ENCODE measurements around the gene HIVEP3.

Gene HIVEP3

GRCh38 chr1:41673378-41673777 lies 245.3 kb downstream of the HIVEP3 start:
- H3K4me3 ChIP-seq (ENCODE audit: low read depth, low read length): no peak overlapping the region
- DNase-seq (ENCODE audit: low read depth): no peak
- TF ChIP-seq MYC (IDR thresholded peaks at IDR 0.05; ENCODE audit: low read depth, low read length) (no peak), MAX (IDR thresholded peaks at IDR 0.05; ENCODE audit: low read depth, low read length) (no peak), POLR2A (IDR thresholded peaks at IDR 0.05; ENCODE audit: extremely low read depth, insufficient read length) (no peak), CTCF (IDR thresholded peaks at IDR 0.05; ENCODE audit: low read depth, low read length) (no peak)

- TF ChIP-seq POLR2A (IDR thresholded peaks at IDR 0.05; ENCODE audit: extremely low read depth, insufficient read length): no peak
- no peak for TF ChIP-seq MYC (IDR thresholded peaks at IDR 0.05; ENCODE audit: low read depth, low read length)
- TF ChIP-seq MAX (IDR thresholded peaks at IDR 0.05; ENCODE audit: low read depth, low read length): no peak
- TF ChIP-seq CTCF (IDR thresholded peaks at IDR 0.05; ENCODE audit: low read depth, low read length): no peak
- DNase-seq (ENCODE audit: low read depth): peak; percentile 50
- H3K4me3 ChIP-seq (ENCODE audit: low read depth, low read length): no peak overlapping the region
These were observed 245.9 kb downstream of the HIVEP3 start for GRCh38 chr1:41672641-41673361.

GRCh38 chr1:41672173-41672572 lies 246.5 kb downstream of the HIVEP3 start:
- TF ChIP-seq MYC (IDR thresholded peaks at IDR 0.05; ENCODE audit: low read depth, low read length): no peak
- TF ChIP-seq CTCF (IDR thresholded peaks at IDR 0.05; ENCODE audit: low read depth, low read length): no peak
- no peak for TF ChIP-seq MAX (IDR thresholded peaks at IDR 0.05; ENCODE audit: low read depth, low read length)
- no peak for TF ChIP-seq POLR2A (IDR thresholded peaks at IDR 0.05; ENCODE audit: extremely low read depth, insufficient read length)
- no peak overlapping the region for H3K4me3 ChIP-seq (ENCODE audit: low read depth, low read length)
- DNase-seq (ENCODE audit: low read depth): no peak

GRCh38 chr1:41671116-41671755 lies 247.5 kb downstream of the HIVEP3 start:
- H3K4me3 ChIP-seq (ENCODE audit: low read depth, low read length): no peak overlapping the region
- no peak for DNase-seq (ENCODE audit: low read depth)
- TF ChIP-seq CTCF (IDR thresholded peaks at IDR 0.05; ENCODE audit: low read depth, low read length): no peak
- TF ChIP-seq POLR2A (IDR thresholded peaks at IDR 0.05; ENCODE audit: extremely low read depth, insufficient read length): no peak
- no peak for TF ChIP-seq MYC (IDR thresholded peaks at IDR 0.05; ENCODE audit: low read depth, low read length)
- TF ChIP-seq MAX (IDR thresholded peaks at IDR 0.05; ENCODE audit: low read depth, low read length): no peak

GRCh38 chr1:41670217-41670957 lies 248.3 kb downstream of the HIVEP3 start:
- no peak for DNase-seq (ENCODE audit: low read depth)
- H3K4me3 ChIP-seq (ENCODE audit: low read depth, low read length): no peak overlapping the region
- TF ChIP-seq POLR2A (IDR thresholded peaks at IDR 0.05; ENCODE audit: extremely low read depth, insufficient read length) (no peak), CTCF (IDR thresholded peaks at IDR 0.05; ENCODE audit: low read depth, low read length) (no peak), MYC (IDR thresholded peaks at IDR 0.05; ENCODE audit: low read depth, low read length) (no peak), MAX (IDR thresholded peaks at IDR 0.05; ENCODE audit: low read depth, low read length) (no peak)
